Dedifferentiated amniotic fluid mesenchymal stem cell (primary cell): ENCODE measurements around the gene SCN5A.

Experiments
- DNase-seq: peaks from one replicate; pipeline ENCODE4 v3.0.0-alpha.2; 2016; ENCODE audit errors: extremely low spot score

Gene SCN5A

GRCh38 chr3:38623539-38623938 is 25.9 kb downstream of the SCN5A start:
- DNase-seq: no peak

DNA sequence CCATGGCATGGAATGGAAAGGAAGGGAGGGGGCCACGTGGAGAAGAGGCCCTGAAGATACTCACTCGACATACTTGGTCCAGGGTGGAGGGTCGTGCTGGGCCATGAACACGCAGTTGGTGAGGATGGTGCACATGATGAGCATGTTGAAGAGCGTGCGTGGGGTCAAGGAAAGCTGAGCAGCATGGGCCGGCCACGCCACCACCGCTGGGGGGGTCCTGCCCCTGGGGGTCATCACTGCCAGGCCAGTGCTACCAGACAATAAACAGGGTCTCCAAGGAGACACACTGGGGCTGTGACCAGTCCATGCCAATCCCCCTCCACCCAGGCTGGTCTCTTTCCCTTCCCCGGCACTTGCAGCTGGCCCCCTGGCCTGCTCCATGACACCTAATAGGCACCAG is 27.2 kb downstream of the SCN5A start:
- DNase-seq: no peak

DNA sequence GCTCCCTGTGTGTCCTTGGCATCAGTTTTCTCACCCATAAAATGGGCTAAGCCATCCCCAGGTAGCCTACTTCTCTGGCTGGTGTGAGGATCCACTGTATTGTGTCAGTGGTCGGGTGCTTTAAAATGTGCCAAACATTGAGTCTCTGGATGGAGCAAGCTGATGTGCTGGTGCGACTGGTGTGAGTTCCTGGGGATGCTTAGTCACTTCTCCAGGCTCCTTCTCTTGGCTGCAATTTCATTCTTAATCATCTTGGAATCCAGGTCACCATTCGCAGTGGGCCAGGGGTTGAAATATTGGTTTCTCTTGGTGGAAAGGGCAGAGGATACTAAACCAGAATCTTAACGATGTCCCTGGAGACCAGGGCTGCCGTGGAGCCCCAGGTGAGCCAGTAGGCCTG is 29.3 kb downstream of the SCN5A start:
- DNase-seq: no peak

- no peak for DNase-seq
These were observed 31.1 kb downstream of the SCN5A start for GRCh38 chr3:38618343-38618742.

DNA sequence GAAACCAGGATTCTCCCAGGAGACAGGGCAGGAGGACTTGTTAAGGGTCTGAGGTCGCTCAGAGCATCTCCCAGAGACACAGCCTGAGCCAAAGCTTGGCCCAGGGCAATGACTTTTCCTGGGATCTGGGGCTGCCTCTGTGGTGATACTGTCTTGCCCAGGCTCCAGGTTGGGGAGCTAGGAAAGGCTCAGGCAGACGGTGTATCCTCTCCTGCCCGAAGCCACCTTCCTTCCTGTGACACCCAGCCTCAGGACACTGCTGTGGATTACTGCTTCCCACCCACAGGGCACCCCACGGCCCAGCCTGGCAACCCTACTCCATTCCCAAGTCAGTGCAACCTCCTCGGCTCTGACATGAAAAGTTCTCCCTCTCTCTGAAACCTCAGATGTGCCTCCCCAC is 31.9 kb downstream of the SCN5A start:
- no peak for DNase-seq

DNA sequence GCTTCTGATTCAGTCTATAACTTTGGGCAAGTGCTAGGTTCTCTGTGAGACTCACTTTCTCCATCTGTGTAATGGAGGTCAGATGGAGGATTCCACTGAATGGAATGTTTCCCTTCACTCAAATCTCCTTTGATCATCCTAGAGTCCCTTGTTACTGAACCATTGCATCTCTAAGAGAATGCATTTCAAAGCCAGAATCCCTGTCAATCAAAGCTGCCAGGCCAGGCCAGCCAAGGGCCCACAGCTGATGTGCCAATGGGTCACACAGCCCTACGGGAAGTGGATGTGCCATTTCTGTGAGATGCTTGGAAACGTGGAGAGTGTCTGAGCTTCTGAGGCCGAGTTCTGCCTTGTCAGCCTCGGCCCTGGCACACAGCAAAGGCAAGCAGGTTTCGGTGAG is 32.4 kb downstream of the SCN5A start:
- no peak for DNase-seq

GRCh38 chr3:38616658-38617057 is 32.8 kb downstream of the SCN5A start:
- no peak for DNase-seq

DNA sequence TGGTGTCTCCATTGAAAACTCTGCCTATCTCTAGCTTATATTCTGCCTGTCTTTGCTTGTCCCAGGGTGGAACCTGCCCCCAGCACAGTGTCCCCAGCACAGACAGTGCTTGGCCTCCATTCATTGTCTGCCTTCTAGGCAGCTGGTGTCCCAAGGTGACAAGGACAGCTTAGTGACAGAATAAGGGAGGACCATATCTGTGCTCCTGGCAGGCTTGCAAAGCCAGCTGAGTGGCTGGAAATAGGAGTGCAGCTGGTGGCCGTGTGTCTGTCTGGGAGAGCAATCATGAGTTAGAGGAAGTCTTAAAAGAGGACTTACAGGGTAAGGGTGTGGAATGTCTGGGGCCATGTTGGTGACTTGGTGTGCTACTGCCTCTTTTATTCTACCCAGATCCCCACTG is 33.4 kb downstream of the SCN5A start:
- DNase-seq: no peak

DNA sequence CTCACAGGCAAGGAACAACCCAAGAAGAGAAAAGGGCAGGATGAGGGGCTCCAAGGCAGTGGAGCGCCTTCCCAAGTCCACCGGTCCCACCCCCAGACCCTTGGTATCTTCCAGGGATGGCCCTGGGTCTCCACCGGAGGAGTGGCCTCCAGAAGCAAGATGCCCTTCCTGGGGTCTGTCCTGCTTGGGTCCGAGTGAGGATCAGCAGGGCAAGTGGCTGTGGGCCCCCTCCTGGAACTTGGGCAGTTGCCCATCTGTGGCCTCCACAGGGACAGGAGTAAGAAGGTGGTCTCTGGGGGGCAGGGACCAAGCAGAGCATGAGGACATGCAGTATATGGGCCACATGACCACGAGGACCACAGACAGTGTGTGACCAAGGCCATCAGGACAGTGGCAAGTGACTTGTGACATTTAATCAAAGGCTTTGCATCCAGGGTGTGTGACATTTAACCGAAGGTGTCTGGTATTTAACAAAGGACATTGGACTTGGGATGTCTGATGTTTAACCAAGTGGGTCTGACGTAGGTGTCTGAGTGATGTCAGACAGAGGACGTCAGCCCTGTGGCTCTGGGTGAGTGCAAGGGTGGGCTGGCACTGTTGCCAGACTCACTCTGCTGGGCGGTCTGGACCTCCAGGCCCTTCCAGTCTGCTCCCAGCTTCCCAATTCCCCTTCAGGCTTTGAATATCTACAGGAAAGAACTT is 34.7 kb downstream of the SCN5A start:
- no peak for DNase-seq

DNA sequence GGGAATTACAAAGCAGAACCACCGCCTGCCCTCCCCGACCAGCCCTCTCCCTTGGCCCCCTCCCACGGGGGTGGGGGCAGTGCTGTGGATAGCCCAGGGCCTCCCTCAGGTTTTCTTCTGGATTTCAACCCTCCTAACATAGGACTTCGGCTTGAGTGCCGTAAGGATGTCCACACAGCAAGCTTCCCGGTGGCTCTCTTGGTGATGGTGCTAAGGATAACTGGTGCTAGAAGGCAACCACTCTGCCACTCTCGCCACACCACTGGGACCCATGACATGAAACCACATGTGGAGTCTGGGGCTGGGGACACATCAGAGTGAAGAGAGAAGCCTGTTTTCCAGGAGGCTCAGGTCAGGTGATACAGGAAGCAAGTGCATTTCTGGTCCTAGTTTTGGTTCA is 35.4 kb downstream of the SCN5A start:
- no peak for DNase-seq

- no peak for DNase-seq
These were observed 36.1 kb downstream of the SCN5A start for GRCh38 chr3:38613426-38613825.

- DNase-seq: no peak
These were observed 37.6 kb downstream of the SCN5A start for GRCh38 chr3:38611866-38612265.

- no peak for DNase-seq
These were observed 38.6 kb downstream of the SCN5A start for GRCh38 chr3:38610934-38611333.

DNA sequence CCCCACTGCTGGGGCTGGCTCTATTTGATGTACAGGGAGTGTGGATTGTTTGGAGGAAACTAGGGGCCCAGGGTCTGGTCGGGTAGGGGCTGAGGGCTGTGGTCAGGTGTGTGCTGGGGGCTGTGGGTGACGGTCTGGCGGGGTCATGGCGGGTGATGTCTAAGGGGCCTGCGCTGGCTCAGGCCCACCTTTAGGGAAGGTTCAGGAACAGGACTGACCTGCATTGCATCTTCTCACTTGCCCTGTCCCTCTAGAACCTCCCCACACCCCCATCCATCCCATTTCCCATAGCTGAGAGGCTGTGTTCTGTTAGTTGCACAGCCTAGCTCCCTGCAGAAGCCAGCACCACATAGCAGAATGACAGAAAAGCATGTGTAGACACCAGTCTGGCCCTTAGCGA is 39.1 kb downstream of the SCN5A start:
- DNase-seq: no peak

- no peak for DNase-seq
These were observed 39.9 kb downstream of the SCN5A start for GRCh38 chr3:38609386-38610111.

- no peak for DNase-seq
These were observed 40.5 kb downstream of the SCN5A start for GRCh38 chr3:38608961-38609360.

DNA sequence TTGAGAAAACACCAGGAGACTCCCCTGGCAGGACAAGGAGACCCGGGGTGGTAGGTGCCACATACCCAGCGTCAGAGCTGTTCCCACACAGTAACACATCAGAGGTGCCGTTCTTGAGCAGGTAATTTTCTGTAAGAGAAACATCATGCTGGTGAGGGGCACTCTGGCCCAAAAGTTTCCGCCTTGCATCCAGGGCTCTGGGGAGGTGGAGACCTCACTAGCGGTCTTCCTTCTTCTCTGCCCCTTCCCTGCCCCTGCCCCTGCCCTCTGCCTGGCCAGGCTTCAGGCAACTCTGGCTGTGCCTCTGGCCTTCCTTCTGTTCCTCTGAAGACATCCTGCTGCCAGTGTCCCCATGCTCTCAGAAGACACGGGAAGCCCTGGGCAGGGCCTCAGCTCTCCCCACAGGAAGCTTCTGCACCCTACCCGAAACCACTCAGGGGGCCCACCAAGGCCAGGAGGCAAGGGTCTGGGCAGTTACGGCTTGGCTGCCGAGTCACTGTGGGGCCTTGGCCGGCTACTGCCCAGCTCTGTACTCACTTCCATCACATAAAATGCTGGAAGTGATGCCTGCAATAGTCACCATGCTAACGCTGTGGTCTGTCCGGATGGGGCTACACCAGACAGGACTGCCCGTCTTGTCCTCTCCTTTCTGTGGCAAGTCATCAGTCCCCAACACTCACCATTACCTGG is 41.3 kb downstream of the SCN5A start:
- DNase-seq: no peak

DNA sequence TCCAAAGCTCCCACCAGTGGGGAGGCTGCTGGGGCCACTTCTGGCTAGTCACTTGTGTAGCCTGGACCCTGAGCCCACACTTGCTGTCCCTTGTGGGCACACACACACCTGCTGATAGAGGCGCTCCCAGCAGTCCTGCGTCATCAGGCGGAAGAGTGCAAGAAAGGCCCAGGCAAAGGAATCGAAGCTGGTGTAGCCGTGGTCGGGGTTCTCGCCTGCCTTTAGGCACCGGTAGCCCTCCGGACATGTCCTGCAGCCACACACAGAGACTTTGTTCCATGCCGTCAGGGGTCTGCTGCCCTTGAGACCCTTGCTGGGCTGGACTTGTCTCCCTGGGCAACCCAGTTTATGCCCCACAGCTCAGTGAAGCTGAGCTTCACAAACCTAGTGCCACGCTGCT is 42.9 kb downstream of the SCN5A start:
- DNase-seq: no peak

DNA sequence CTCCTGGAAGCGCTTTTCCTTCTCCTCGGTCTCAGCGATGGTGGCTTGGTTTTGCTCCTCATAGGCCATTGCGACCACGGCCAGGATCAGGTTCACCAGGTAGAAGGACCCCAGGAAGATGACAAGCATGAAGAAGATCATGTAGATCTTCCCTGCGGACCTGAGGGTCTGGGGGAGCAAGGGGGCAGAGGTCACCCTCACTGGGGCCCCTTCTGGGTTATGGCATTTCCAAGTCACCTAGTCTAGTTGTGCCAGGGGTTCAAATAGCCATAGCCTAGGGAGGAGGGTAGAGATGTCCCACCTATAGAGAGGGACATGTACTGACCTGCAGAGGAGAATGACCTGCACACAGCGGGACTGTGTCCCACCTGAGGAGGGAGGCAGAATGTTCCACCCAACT is 43.5 kb downstream of the SCN5A start:
- DNase-seq: no peak

- no peak for DNase-seq
These were observed 45.2 kb downstream of the SCN5A start for GRCh38 chr3:38604246-38604645.

GRCh38 chr3:38603731-38604131 is 45.8 kb downstream of the SCN5A start:
- no peak for DNase-seq

- DNase-seq: no peak
These were observed 46.8 kb downstream of the SCN5A start for GRCh38 chr3:38602576-38603250.
